Testis (tissue), 3 donors: ENCODE measurements around the gene GPC2. TPM values are rescaled to one million over a fixed set of nuclear protein-coding genes. Genes with fewer than 3 reads are reported as not detected.
A peak's percentile ranks its signal among the peaks of the same experiment; 100 is the strongest.
"Not testable (repeated sequence)": the region's sequence is repeated elsewhere in the genome, so short reads cannot be mapped to it uniquely, and the experiment has no call there.

ENCODE experiments used
- DNase-seq: peaks from one replicate; pipeline ENCODE4 v3.0.0-alpha.2; 2019
- H3K27ac ChIP-seq, 2 donors: fragments of 200-600 bp; sonication (generic); one replicate each; pipeline ENCODE4 v1.5.1; 2019
- H3K27me3 ChIP-seq: fragments of 200-600 bp; sonication (generic); one replicate; pipeline ENCODE4 v1.5.1; 2019
- H3K36me3 ChIP-seq: fragments of 200-600 bp; sonication (generic); one replicate; pipeline ENCODE4 v1.5.1; 2017; ENCODE audit warnings: low read depth; ENCODE audit errors: missing control alignments
- H3K4me1 ChIP-seq: fragments of 200-600 bp; sonication (generic); one replicate; pipeline ENCODE4 v1.5.1; 2019
- H3K4me3 ChIP-seq, 2 donors: fragments of 200-600 bp; sonication (generic); one replicate each; pipeline ENCODE4 v1.5.1; 2017 to 2019
- H3K9me3 ChIP-seq: fragments of 200-600 bp; sonication (generic); one replicate; pipeline ENCODE4 v1.5.1; 2017
- CTCF ChIP-seq, 3 experiments: fragments of 450-650 bp in 2 of 3; fragments of 200-600 bp in 1 of 3; sonication (generic) in 1 of 3; IDR thresholded peaks; one replicate each; pipeline ENCODE4 v1.5.1; 2016 to 2019; ENCODE audit warnings: antibody characterized with exemption in 3 of 3, mild to moderate bottlenecking in 2 of 3, moderate library complexity in 1 of 3
- POLR2A ChIP-seq: fragments of 450-650 bp; IDR thresholded peaks from one replicate; pipeline ENCODE4 v1.6.1; 2017; ENCODE audit warnings: antibody characterized with exemption, mild to moderate bottlenecking, moderate library complexity
- whole genome bisulfite sequencing, 2 donors: methylation state at CpG; one replicate each; pipeline ENCODE4 v1.1.5; 2018; 5-methylcytosine and 5-hydroxymethylcytosine counted together
- intact Hi-C: fragments of 100-400 bp; cut with DNase I; formaldehyde crosslinking; loops from one replicate; pipeline ENCODE4 v1.15.1; 2023; ENCODE audit warnings: low total_unique reads
- polyA plus RNA-seq: library from polyadenylated mRNA; stranded (reverse); fragments of 350-450 nt; fragmentation: Illumina TruSeq; extraction: RNeasy Lipid Tissue Mini Kit (QIAGEN cat#74804); gene quantifications from one replicate; pipeline ENCODE4 v1.2.3, GENCODE V29; 2014; ENCODE audit warnings: low read depth, low replicate concordance; ENCODE audit not compliant: insufficient read depth
- total RNA-seq, 2 donors: library from RNA; depleted of rRNA; stranded (reverse); fragments of >200 nt; gene quantifications; one replicate each; pipeline ENCODE4 v1.2.3, GENCODE V29; 2016

The GPC2 gene
- total and polyA plus RNA-seq, 3 donors from 2014 or later: 12.7 to 20.7 (median 17.7) TPM

- Histone ChIP-seq H3K27me3 (no peaks in the 10 kb centered on the region), H3K9me3 (no peaks in the 10 kb centered on the region), H3K4me3 (no peak overlapping the region), H3K4me1 (peaks cover 14% of the 10 kb centered on the region), H3K36me3 (no peaks in the 10 kb centered on the region), H3K27ac (no peak overlapping the region)
- TF ChIP-seq CTCF (IDR thresholded peaks at IDR 0.05): peak; percentile 48 to 84 (median 83)
- no peak for TF ChIP-seq POLR2A
- DNase-seq: peak; percentile 90
- 9 to 13% methylated on average over 24 of the region's 24 CpGs for WGBS, 2 donors
- intact Hi-C loops: no loop called here
These were observed 46.4 kb downstream of the GPC2 start for GRCh38 chr7:100130608-100131453.

- H3K27me3 ChIP-seq, H3K4me3 ChIP-seq, DNase-seq, H3K36me3 ChIP-seq, H3K27ac ChIP-seq, H3K9me3 ChIP-seq, intact Hi-C loops: not testable (repeated sequence)
- WGBS, 2 donors: 93% methylated on average over 1 of the region's 1 CpG
- H3K4me1 ChIP-seq: peaks cover 14% of the 10 kb centered on the region
These were observed 47.0 kb downstream of the GPC2 start for GRCh38 chr7:100130220-100130607.

- DNase-seq: no peak
- Histone ChIP-seq H3K27ac (no peak overlapping the region), H3K9me3 (no peaks in the 10 kb centered on the region), H3K36me3 (no peaks in the 10 kb centered on the region), H3K4me3 (no peak overlapping the region), H3K4me1 (peaks cover 18% of the 10 kb centered on the region), H3K27me3 (no peaks in the 10 kb centered on the region)
- intact Hi-C loops: loop anchor here (5.0 kb wide), 1 partner anchor 41 kb away; the partner anchor contains the start of gene COPS6
- 42 to 78% methylated on average over 1 of the region's 1 CpG for WGBS, 2 donors
- TF ChIP-seq POLR2A (no peak), CTCF (IDR thresholded peaks at IDR 0.05) (no peak)
These were observed 48.6 kb downstream of the GPC2 start for GRCh38 chr7:100128637-100128963.

DNA sequence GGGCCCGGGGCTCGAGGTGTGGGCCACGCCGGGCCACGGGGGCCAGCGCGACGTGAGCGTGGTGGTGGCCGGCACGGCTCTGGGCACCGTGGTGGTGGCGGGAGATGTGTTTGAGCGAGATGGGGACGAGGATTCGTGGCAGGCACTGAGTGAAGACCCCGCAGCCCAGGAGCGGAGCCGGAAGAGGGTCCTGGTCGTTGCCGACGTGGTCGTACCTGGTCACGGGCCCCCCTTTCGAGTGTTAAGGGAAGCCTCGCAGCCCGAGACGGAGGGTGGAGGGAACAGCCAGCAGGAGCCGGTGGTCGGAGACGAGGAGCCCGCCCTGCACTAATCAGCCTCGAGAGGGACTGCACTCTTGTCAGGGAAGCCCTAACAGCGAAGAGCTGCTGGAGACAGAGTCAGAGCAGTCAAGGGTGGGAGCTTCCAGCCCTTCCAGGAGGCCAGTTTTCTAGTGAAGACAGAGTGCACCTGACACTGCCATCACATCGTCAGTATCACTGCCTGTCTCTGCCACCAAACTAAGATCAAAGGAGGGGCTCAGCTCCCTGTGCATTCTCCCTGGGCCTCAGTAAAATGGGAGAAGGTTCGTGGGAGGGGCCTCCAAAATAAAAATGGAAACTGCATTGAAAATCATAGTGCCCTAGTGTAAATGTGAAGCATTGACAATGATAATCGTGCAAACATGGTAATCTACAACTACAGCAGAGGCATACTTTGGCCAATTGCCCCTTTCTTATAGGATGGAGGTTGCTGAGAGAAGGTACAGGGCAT lies 49.1 kb downstream of the GPC2 start:
- DNase-seq: peak; percentile 48
- no peaks in the 10 kb centered on the region for H3K36me3 ChIP-seq
- no peaks in the 10 kb centered on the region for H3K27me3 ChIP-seq
- no peak for TF ChIP-seq POLR2A
- TF ChIP-seq CTCF (IDR thresholded peaks at IDR 0.05): no peak
- intact Hi-C loops: loop anchor here (5.0 kb wide), 1 partner anchor 41 kb away; the partner anchor contains the start of gene COPS6
- peak overlapping the region; percentile 68 to 75 for H3K4me3 ChIP-seq
- WGBS, 2 donors: 2 to 3% methylated on average over 18 to 37 of the region's 37 CpGs
- H3K9me3 ChIP-seq: no peaks in the 10 kb centered on the region
- peak overlapping the region; percentile 87 to 97 for H3K27ac ChIP-seq
- peaks cover 17% of the 10 kb centered on the region for H3K4me1 ChIP-seq
